A549 treated with RU486 at 1 μM for 4 hours (cell line): ENCODE measurements around the gene SIX6. TPM values are rescaled to one million over a fixed set of nuclear protein-coding genes. Genes with fewer than 3 reads are reported as not detected.

Experiments
- total RNA-seq: library from RNA; stranded (reverse); fragments of 200-300 nt; extraction: Qiagen RNA extraction; gene quantifications from 5 replicates; pipeline ENCODE4 v1.2.3, GENCODE V29; 2022; ENCODE audit warnings: low read depth

SIX6 gene
- total RNA-seq = not detected in 5 replicates

GRCh38 chr14:60508707-60509437 lies at the start of gene SIX6:
Gene SIX6, plus strand, starts transcription at chr14:60509146. Its CDS starts 253 bp downstream, at chr14:60509399.

GRCh38 chr14:60485598-60486251 lies 23.2 kb upstream of the SIX6 start, which contains the start of gene C14orf39:
Gene C14orf39, minus strand, starts transcription at chr14:60486063. Its CDS starts 985 bp downstream, at chr14:60485078.

Other genes with a start within 250 kb of the SIX6 start
- gene C14orf39, start 23.1 kb upstream of the SIX6 start, total RNA-seq = not detected in 5 replicates
- gene SIX1, start 140.3 kb downstream of the SIX6 start, total RNA-seq = 4.3 to 10.1 TPM (median 9.5 TPM) in 5 replicates
- gene SIX4, start 215.2 kb downstream of the SIX6 start, total RNA-seq = 2.1 to 4.2 TPM (median 3.6 TPM) in 5 replicates
- 38.4 to 51.9 TPM (median 41.4 TPM) in 5 replicates for gene MNAT1, start 225.6 kb downstream of the SIX6 start, total RNA-seq